Chondrocyte (in vitro differentiated cells): ENCODE results near the gene RHOU. TPM values are rescaled to one million over a fixed set of nuclear protein-coding genes. Genes with fewer than 3 reads are reported as not detected.

Source experiments
- DNase-seq: peaks from one replicate; pipeline ENCODE4 v3.0.0; 2021; ENCODE audit warnings: mixed read lengths, low spot score
- H3K27ac Mint-ChIP-seq: one replicate; pipeline ENCODE4 v1.8.0; 2021; ENCODE audit warnings: mild to moderate bottlenecking, moderate library complexity, mixed read lengths; ENCODE audit not compliant: unreplicated experiment
- H3K27me3 Mint-ChIP-seq: 2 replicates; pipeline ENCODE4 v1.8.0; 2021; ENCODE audit warnings: low read depth, mixed read lengths
- H3K36me3 Mint-ChIP-seq: 2 replicates; pipeline ENCODE4 v1.8.0; 2021; ENCODE audit warnings: low read depth, mixed read lengths
- H3K4me1 Mint-ChIP-seq: 2 replicates; pipeline ENCODE4 v1.8.0; 2021; ENCODE audit warnings: low read depth, mild to moderate bottlenecking, mixed read lengths
- H3K4me3 Mint-ChIP-seq: one replicate; pipeline ENCODE4 v1.8.0; 2021; ENCODE audit warnings: mild to moderate bottlenecking, moderate library complexity, mixed read lengths; ENCODE audit not compliant: unreplicated experiment
- H3K9me3 Mint-ChIP-seq: 2 replicates; pipeline ENCODE4 v1.8.0; 2021; ENCODE audit warnings: low read depth, mixed read lengths
- total RNA-seq: library from RNA; stranded (reverse); gene quantifications from 3 replicates; pipeline ENCODE4 v1.2.1, GENCODE V29; 2021
- TF ChIP-seq, protein P1 (sequence below): fragments of 200-600 bp; sonication (generic); IDR thresholded peaks from 2 replicates; pipeline ENCODE4 v1.5.0; 2021; ENCODE audit warnings: antibody characterized with exemption, mild to moderate bottlenecking, moderate library complexity

Gene RHOU
- total RNA-seq, 1 donor from 2014 or later, result 5.9 TPM

DNA sequence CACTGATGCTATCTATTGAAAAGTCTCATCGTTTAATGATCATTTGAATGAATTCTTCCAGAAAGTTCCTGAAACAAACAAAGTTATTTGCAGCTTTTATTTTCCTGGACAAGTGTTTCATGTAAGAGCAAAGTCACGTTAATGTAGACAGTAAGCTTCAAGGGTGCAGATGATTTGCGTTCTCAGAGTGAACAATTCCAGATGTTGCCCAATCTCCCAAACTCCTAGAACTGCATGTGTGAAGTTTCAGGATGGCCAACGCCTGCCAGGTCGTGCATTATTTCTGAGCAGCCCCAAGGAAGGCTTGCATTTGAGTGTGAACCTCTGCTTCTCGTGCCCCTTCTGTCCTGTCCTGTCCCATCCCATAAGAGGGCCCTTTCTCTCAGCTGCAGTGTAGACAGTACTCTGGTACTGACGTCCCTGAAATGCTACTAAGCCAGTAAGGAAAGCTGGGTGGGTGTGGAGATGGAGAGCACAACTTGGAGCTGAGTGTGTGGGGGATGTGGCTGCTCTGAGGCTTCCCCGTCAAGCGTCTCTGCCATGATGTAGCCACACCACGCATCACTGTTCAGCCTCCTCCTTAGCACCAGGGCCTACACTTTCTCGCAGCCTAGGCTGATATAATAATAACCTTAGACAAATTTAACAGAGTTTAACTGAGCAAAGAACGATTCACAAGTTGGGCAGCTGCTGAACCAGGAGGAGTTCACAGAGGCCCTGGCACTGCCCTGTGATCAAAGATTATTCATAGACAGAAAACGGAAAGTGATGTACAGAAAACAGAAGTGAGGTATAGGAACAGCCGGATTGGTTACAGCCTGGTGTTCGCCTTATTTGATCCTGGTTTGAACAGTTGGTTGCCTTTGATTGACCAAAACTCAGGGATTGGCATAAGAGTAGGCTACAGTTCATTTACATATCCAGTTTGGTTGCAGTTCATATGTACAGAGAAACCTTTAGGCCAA lies 50.4 kb downstream of the RHOU start:
- H3K27me3 Mint-ChIP-seq, result peaks cover 16% of the 10 kb centered on the region
- DNase-seq, result no peak
- no peaks in the 10 kb centered on the region for H3K4me1 Mint-ChIP-seq
- H3K4me3 Mint-ChIP-seq, result no peak overlapping the region
- H3K9me3 Mint-ChIP-seq, result peaks cover 3% of the 10 kb centered on the region
- H3K27ac Mint-ChIP-seq, result no peak overlapping the region
- TF ChIP-seq, protein P1, sequence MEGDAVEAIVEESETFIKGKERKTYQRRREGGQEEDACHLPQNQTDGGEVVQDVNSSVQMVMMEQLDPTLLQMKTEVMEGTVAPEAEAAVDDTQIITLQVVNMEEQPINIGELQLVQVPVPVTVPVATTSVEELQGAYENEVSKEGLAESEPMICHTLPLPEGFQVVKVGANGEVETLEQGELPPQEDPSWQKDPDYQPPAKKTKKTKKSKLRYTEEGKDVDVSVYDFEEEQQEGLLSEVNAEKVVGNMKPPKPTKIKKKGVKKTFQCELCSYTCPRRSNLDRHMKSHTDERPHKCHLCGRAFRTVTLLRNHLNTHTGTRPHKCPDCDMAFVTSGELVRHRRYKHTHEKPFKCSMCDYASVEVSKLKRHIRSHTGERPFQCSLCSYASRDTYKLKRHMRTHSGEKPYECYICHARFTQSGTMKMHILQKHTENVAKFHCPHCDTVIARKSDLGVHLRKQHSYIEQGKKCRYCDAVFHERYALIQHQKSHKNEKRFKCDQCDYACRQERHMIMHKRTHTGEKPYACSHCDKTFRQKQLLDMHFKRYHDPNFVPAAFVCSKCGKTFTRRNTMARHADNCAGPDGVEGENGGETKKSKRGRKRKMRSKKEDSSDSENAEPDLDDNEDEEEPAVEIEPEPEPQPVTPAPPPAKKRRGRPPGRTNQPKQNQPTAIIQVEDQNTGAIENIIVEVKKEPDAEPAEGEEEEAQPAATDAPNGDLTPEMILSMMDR, result no peak
- H3K36me3 Mint-ChIP-seq, result no peaks in the 10 kb centered on the region

DNA sequence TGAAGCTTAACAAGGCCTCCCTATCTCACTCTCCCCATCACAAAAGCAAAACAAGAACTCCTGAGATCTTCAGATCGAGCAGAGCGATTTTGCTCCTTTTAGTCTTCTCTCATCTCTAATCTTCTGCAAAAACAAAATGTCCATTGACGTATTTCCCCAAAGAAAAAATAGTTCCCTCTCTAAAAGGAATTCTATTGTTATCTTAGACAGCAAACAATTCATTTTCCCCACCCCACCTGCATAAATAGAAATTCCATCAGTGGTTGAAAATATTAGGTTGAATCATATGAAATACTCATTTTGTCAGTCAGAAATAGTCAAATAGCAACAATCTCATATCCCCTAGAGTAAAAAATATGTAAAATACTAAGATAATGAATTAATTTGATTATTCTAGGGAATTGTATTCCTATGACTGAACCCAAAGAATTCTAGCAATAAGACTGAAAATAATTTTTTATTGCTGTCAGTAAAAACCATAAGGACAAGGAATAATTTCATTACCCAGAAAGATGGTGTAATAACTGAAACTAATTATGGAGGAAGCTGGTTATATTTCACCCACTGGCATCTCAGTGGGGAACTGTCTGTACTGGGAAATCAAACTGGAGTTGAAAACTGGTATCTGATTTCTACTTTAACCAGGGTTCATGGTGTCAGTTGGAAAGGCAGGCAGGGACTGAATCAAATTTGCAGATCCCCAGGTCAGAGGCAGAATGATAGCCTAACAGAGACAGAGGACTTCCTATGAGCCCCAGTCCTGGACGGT lies 51.3 kb downstream of the RHOU start:
- Mint-ChIP-seq H3K27me3 (peaks cover 18% of the 10 kb centered on the region), H3K27ac (no peak overlapping the region), H3K9me3 (peaks cover 3% of the 10 kb centered on the region), H3K36me3 (no peaks in the 10 kb centered on the region), H3K4me3 (no peak overlapping the region), H3K4me1 (no peaks in the 10 kb centered on the region)
- no peak for DNase-seq
- TF ChIP-seq, protein P1, result no peak

DNA sequence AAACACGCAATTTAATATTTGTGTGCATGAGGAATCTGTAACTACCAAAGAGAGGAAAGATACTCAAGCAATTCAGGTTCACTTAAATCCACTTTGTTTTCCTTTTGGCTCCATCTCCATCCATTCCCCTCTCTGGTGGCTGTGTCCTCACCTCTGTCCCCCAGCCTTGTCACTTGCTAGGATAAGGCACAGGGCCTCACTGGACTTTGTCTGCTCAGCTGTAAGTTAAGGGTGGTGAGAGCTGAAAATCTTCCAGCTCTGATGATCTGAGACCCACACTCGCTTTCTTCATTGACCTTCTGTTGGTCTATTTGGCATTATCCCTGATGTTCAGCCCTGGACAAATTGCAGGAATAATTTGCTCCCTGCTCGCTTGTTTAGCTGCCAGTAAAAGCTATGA lies 56.5 kb downstream of the RHOU start:
- no peak for DNase-seq
- no peaks in the 10 kb centered on the region for H3K36me3 Mint-ChIP-seq

DNA sequence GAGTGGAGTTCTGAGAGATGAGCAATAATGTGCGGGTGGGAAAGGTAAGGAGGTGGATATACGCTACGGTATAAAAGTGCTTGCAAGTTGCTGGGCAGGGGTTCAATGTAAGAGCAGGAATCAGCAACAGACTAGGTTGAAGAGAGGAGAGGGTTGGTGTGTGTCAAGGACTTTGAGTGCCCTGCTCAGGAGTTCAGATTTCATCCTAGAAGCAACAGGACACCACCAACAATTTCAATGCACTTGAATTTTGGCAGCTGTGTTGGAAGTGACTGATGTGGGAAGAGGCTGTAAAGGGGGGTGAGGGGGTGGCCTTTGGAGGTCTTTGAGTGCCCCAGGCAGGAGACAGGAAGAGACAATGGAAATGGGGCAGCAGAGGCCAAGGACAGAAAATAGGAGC lies 57.3 kb downstream of the RHOU start:
- H3K4me1 Mint-ChIP-seq, result no peaks in the 10 kb centered on the region
- DNase-seq, result no peak
- H3K27me3 Mint-ChIP-seq, result peaks cover 7% of the 10 kb centered on the region
- H3K36me3 Mint-ChIP-seq, result no peaks in the 10 kb centered on the region
- no peak overlapping the region for H3K27ac Mint-ChIP-seq
- peaks cover 3% of the 10 kb centered on the region for H3K9me3 Mint-ChIP-seq
- H3K4me3 Mint-ChIP-seq, result no peak overlapping the region
- TF ChIP-seq, protein P1, result no peak

More for the DNA sequence above, 56.5 kb downstream of the RHOU start:
- no peak overlapping the region for H3K4me3 Mint-ChIP-seq
- TF ChIP-seq, protein P1, result no peak
- H3K27me3 Mint-ChIP-seq, result peaks cover 7% of the 10 kb centered on the region
- H3K9me3 Mint-ChIP-seq, result peaks cover 3% of the 10 kb centered on the region
- no peaks in the 10 kb centered on the region for H3K4me1 Mint-ChIP-seq
- H3K27ac Mint-ChIP-seq, result no peak overlapping the region

DNA sequence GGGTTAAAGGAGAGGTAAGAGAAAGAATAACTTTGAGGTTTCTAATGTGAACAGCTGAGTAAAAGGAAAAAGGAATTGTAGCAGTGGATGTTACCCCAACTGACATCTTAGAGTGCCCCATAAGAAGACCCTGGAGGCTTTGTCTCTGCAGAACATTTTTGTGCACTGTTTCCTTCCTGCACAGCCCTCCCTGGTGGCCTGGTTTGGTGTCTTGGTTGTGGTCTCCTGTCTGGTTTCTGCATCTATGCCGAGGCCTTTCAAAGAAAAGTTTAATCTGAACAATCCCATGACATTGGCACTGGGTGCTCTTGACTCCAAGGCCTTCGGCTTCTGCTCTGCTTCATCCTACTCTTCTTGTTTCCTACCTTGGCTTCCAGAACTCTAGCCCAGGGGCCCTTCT lies 57.8 kb downstream of the RHOU start:
- Mint-ChIP-seq H3K4me3 (no peak overlapping the region), H3K36me3 (no peaks in the 10 kb centered on the region)

More for the DNA sequence above, 57.8 kb downstream of the RHOU start:
- TF ChIP-seq, protein P1, result no peak
- no peak for DNase-seq
- H3K27ac Mint-ChIP-seq, result no peak overlapping the region
- no peaks in the 10 kb centered on the region for H3K4me1 Mint-ChIP-seq
- peaks cover under 1% of the 10 kb centered on the region for H3K9me3 Mint-ChIP-seq
- H3K27me3 Mint-ChIP-seq, result peaks cover 4% of the 10 kb centered on the region
